ENCODE measurements around the gene PPP1R10.

- TF ChIP-seq CTCF (IDR thresholded peaks at IDR 0.05) (no peak), POLR2A (IDR thresholded peaks at IDR 0.05) (no peak), POLR2AphosphoS5 (IDR thresholded peaks at IDR 0.05) (no peak)
These were observed 43.9 kb downstream of the PPP1R10 start for GRCh38 chr6:30573113-30573512.

Data from breast epithelium (tissue), 3 donors.